Transverse colon (tissue), 4 donors: ENCODE measurements around the gene GALNT2. TPM values are rescaled to one million over a fixed set of nuclear protein-coding genes. Genes with fewer than 3 reads are reported as not detected.

Source experiments
- DNase-seq: peaks from one replicate; pipeline ENCODE4 v3.0.0-alpha.2; 2019
- H3K27ac ChIP-seq, 4 donors: fragments of 200-600 bp; sonication (generic); 2 replicates each; pipeline ENCODE4 v1.5.1; 2016 to 2018; ENCODE audit warnings: inconsistent platforms in 4 of 4
- H3K27me3 ChIP-seq: fragments of 200-600 bp; sonication (generic); 2 replicates; pipeline ENCODE4 v1.5.1; 2017; ENCODE audit warnings: inconsistent platforms
- H3K36me3 ChIP-seq, 4 donors: fragments of 200-600 bp; sonication (generic); 2 replicates each; pipeline ENCODE4 v1.5.1; 2017 to 2019; ENCODE audit warnings: inconsistent platforms in 4 of 4
- H3K4me1 ChIP-seq, 4 donors: fragments of 200-600 bp; sonication (generic); 2 replicates each; pipeline ENCODE4 v1.5.1; 2017 to 2020; ENCODE audit warnings: inconsistent platforms in 4 of 4
- H3K4me3 ChIP-seq, 4 donors: fragments of 200-600 bp; sonication (generic); 1 replicate in 1 of 4; 2 replicates in 3 of 4; pipeline versions ENCODE4 v1.5.1 to v1.6.1; 2017 to 2019; ENCODE audit warnings: inconsistent platforms in 4 of 4
- H3K9me3 ChIP-seq, 2 donors: fragments of 200-600 bp; sonication (generic); 2 replicates each; pipeline ENCODE4 v1.5.1; 2017 to 2019; ENCODE audit warnings: inconsistent platforms in 2 of 2
- CTCF ChIP-seq, 5 experiments: fragments of 200-600 bp in 3 of 5; fragments of 450-650 bp in 2 of 5; sonication (generic) in 3 of 5; IDR thresholded peaks; 1 replicate in 2 of 5; 2 replicates in 3 of 5; pipeline ENCODE4 v1.5.1; 2016 to 2017; ENCODE audit warnings: antibody characterized with exemption in 5 of 5, inconsistent platforms in 3 of 5, mild to moderate bottlenecking in 2 of 5, moderate library complexity in 1 of 5
- EP300 ChIP-seq: sonication (generic); formaldehyde crosslinking; IDR thresholded peaks from one replicate; pipeline ENCODE4 v1.6.1; 2017; ENCODE audit warnings: antibody characterized with exemption, low read depth
- POLR2A ChIP-seq: fragments of 450-650 bp; IDR thresholded peaks from one replicate; pipeline ENCODE4 v1.6.1; 2016; ENCODE audit warnings: antibody characterized with exemption, mild to moderate bottlenecking, moderate library complexity
- POLR2AphosphoS5 ChIP-seq, 3 donors: sonication (generic); formaldehyde crosslinking; IDR thresholded peaks; one replicate each; pipeline ENCODE4 v1.6.1; 2016; ENCODE audit warnings: antibody characterized with exemption in 3 of 3
- WGBS, 2 donors: methylation state at CpG; one replicate each; pipeline ENCODE4 v1.1.5; 2018; ENCODE audit warnings: low coverage in 1 of 2; 5-methylcytosine and 5-hydroxymethylcytosine counted together
- in situ Hi-C, 4 donors: fragments of 200-750 bp; cut with MboI; loops; one replicate each; pipeline versions ENCODE4 v1.15.0 to v1.15.1; 2017; ENCODE audit warnings: low sequenced_read_pairs in 3 of 4, low pct_ligation_motif_present in 1 of 4, low pct_unique_long_range_greater_than_20kb in 1 of 4
- intact Hi-C: fragments of 100-400 bp; cut with DNase I; formaldehyde crosslinking; loops from one replicate; pipeline ENCODE4 v1.15.1; 2023; ENCODE audit warnings: low total_unique reads
- total RNA-seq, 4 donors: library from RNA; depleted of rRNA; stranded (reverse); fragments of >200 nt; gene quantifications; one replicate each; pipeline ENCODE4 v1.1.0, GENCODE V29; 2016

The GALNT2 gene
- total RNA-seq, 4 donors from 2014 or later = 16.5 to 48.8 (median 36.8) TPM

DNA sequence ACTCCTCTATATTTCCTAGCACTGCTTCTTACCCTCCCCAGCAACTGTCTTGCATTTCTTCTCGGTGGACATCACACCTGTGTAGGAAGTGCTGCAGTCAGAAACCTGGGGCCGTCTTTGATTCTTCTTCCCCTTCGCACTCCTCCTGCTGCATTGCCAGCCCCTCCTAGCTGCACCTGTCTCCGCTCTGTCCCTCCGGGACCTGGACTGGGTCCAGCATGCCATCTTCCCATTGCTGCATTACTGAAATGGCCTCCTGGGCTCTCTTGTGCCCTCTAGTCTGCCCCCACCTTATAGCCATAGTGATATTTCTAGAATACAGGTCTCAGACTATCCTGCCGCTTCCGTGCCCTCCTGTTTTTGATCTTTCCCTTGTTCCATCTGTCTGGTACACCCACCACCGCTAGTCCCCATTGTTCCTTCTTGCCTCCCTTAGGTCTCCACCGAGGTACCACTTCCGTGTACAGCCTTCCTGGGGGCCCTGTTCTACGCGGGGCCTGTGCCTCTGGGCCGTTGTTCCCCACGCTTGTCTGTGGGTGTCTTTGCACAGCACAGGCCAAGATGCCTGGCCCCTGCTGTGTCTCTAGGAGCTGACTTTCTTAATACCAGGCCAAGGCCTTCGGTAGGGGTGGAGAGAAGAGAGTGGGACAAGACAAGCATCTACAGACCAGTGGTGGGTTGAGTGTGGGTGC is 107.6 kb downstream of the GALNT2 start:
- no peak for DNase-seq
- Histone ChIP-seq H3K9me3 (no peaks in the 10 kb centered on the region), H3K27ac (peak overlapping the region; percentile 26 to 60 (median 54)), H3K4me1 (peaks cover 4 to 27% (median 14%) of the 10 kb centered on the region in 4 donors), H3K27me3 (no peaks in the 10 kb centered on the region), H3K36me3 (no peaks in the 10 kb centered on the region), H3K4me3 (no peak overlapping the region)
- in situ Hi-C loops (no loop called here), intact Hi-C loops (no loop called here)
- WGBS, 2 donors = 92 to 94% methylated on average over 12 to 15 of the region's 15 CpGs
- no peak for TF ChIP-seq POLR2A
- no peak for TF ChIP-seq CTCF (IDR thresholded peaks at IDR 0.05)
- TF ChIP-seq POLR2AphosphoS5 (IDR thresholded peaks at IDR 0.05) = no peak
- no peak for TF ChIP-seq EP300

DNA sequence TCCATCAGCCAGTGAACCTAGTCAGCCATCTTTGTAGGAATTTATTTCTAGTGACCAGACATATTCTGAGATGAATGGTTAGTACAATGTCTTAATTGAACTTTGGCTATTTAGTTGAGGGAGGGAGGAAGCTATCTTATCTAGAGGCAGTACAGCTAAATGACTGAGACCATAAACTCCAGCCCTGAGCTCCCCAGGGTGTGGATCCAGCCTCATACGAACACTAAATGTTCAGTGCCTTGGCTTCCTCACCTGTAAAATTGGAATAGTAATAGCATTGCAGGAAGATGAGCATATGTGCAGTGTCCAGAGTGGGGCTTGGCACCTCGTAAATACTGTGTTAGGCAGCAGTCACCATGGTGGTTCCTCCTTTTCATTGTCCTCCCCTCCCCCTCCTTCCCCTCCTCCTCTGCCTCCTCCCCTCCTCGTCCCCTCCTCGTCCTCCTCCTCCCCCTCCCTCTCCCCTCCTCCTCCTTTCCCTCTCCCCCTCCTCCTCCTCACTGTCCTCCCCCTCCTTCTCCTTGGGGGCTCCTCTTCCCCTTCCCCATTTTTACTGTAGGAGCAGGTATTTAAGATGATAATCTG is 108.2 kb downstream of the GALNT2 start:
- Histone ChIP-seq H3K36me3 (no peaks in the 10 kb centered on the region), H3K27ac (peak overlapping the region in 3 of 4 donors; percentile 26 to 58 (median 50)), H3K9me3 (no peaks in the 10 kb centered on the region), H3K4me3 (no peak overlapping the region), H3K27me3 (no peaks in the 10 kb centered on the region), H3K4me1 (peaks cover 4 to 22% (median 14%) of the 10 kb centered on the region in 4 donors)
- peak; percentile 42 for DNase-seq
- in situ Hi-C loops (no loop called here), intact Hi-C loops (no loop called here)
- TF ChIP-seq POLR2A (no peak), POLR2AphosphoS5 (IDR thresholded peaks at IDR 0.05) (peak in 1 of 3 donors; percentile 12), EP300 (no peak), CTCF (IDR thresholded peaks at IDR 0.05) (no peak)
- 52 to 80% methylated on average over 1 to 4 of the region's 4 CpGs for WGBS, 2 donors

DNA sequence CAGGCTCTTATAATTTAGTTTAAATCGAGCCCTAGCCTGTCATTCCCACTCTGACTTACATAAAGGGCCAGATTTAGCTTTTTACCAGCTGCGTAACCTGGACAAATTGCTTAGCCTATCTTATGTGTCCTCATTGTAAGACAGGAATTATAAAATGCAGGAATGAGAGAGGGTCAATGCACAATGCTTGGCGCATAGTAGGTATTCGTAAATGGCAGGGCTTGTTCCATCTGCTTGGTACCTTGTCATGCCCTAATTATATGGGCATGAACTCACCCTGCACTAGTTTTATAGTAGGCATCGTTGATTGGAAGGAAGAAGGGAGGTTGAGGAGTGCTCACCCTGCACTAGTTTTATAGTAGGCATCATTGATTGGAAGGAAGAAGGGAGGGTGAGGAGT is 108.8 kb downstream of the GALNT2 start:
- in situ Hi-C loops (no loop called here), intact Hi-C loops (no loop called here)
- TF ChIP-seq POLR2AphosphoS5 (IDR thresholded peaks at IDR 0.05) (no peak), CTCF (IDR thresholded peaks at IDR 0.05) (no peak), POLR2A (no peak), EP300 (no peak)
- DNase-seq = no peak
- H3K27ac ChIP-seq = peak overlapping the region in 3 of 4 donors; percentile 26 to 58 (median 46)
- peaks cover 4 to 17% (median 14%) of the 10 kb centered on the region in 4 donors for H3K4me1 ChIP-seq
- no peak overlapping the region for H3K4me3 ChIP-seq
- H3K9me3 ChIP-seq = no peaks in the 10 kb centered on the region
- 78 to 80% methylated on average over 5 of the region's 5 CpGs for WGBS, 2 donors
- no peaks in the 10 kb centered on the region for H3K36me3 ChIP-seq
- no peaks in the 10 kb centered on the region for H3K27me3 ChIP-seq

DNA sequence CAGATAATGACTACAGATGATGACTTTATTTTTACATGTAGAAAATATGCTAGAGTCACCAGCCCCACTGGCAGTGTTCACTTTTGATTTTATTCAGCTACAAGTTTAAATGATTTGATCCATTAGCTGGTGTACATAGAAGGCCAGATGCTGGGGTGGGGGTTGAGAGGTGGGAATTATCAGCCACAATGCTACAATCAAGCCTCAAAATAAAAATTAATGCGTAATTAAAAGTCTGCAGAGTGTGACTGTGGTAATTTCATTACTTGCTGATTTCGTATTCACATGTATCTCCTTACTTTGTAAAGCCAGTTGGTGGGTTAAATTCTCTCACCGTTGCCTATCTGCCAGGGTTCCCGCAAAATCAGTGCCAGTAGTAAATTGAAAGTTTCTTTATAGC is 109.3 kb downstream of the GALNT2 start:
- Histone ChIP-seq H3K4me3 (no peak overlapping the region), H3K36me3 (no peaks in the 10 kb centered on the region), H3K9me3 (no peaks in the 10 kb centered on the region), H3K27me3 (no peaks in the 10 kb centered on the region), H3K4me1 (peaks cover 4 to 16% (median 13%) of the 10 kb centered on the region in 4 donors), H3K27ac (peak overlapping the region in 2 of 4 donors; percentile 0 to 47)
- TF ChIP-seq POLR2AphosphoS5 (IDR thresholded peaks at IDR 0.05) (no peak), CTCF (IDR thresholded peaks at IDR 0.05) (no peak), EP300 (no peak), POLR2A (no peak)
- intact Hi-C loops = no loop called here
- no peak for DNase-seq
- in situ Hi-C loops = no loop called here
- 79 to 80% methylated on average over 4 of the region's 4 CpGs for WGBS, 2 donors
